GM21737 (cell line): ENCODE data around the gene GSG1L.

Source experiments
- ATAC-seq: cut with Tn5 transposase; IDR thresholded peaks from one replicate; pipeline ENCODE4 v1.9.1; 2021; ENCODE audit warnings: mild to moderate bottlenecking, moderate library complexity; ENCODE audit not compliant: unreplicated experiment

Gene GSG1L

DNA sequence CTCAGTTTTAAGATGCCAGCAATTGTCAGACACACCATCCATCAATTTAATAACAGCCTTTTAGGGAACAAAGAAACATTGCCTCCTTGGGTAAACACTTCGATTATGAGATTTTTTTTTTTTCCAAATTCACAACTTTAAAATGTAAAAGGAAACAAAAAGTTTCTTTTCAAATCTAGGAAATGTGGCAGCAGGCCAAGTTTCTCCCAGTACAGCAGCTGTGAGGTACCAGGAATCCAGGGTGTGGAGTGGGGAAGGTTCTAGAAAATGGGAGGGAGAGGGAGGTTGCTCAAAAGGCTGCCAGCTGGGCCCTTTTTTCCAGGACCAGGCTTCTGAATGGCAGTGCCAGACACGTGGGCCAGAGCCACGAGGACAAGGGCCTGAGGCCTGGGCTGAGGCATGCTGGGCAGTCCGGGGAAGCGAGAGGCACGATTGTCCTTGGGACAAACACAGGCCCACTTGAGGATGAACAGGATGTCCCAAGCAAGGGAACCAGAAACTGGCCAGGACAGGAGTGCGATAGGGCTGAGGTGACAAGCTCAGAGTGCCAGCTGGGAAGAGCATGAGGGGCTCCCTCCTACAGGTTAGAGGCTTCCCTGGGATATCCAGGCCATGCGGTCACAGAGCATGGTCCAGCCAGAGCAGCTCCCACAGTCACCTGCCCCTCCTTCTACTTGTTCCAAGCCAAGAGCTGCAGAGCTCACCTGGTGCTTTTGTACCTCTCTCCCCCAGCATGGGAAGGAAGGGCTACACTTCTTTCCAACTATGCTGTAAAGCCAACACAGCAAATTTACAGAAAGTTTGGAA lies 298.4 kb downstream of the GSG1L start:
- no peak for ATAC-seq

DNA sequence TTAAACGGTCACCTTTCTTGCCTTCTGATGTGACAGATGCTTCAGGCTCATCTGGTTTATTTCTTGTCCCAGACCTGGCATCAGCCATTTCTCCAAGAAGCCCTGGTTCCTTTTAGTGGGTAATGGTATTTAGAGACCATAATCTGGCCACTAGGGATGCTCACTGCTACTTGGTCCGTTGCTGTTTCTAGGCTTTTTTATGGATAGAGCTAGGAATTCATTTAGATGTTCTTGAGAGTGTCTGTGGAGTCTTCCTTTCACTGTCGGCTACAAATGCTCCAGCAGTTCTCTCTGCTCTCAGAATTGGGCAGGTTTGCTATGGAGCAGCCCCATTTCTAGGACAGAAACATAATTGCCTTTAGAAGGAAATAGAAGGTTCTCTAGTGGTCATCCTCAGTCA lies 299.1 kb downstream of the GSG1L start:
- ATAC-seq, result no peak

DNA sequence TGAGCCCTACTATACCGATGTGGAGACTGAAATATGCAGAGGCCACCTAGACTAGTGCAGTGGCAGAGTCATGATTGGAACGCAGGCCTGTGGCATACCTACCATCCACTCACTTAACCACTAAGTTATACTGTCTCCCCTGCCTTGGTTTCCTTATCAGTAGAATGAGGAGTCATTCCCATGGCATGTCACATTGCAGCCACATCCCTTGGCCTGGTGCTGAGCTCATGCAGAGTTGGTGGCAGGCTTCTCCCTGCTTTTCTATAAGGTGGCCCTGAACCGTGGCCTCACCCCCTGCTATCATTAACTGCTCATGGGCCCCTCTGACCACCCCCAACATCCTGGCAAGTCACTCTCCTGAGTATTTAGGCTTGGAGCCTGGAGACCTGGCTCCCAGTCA lies 301.1 kb downstream of the GSG1L start:
- no peak for ATAC-seq

DNA sequence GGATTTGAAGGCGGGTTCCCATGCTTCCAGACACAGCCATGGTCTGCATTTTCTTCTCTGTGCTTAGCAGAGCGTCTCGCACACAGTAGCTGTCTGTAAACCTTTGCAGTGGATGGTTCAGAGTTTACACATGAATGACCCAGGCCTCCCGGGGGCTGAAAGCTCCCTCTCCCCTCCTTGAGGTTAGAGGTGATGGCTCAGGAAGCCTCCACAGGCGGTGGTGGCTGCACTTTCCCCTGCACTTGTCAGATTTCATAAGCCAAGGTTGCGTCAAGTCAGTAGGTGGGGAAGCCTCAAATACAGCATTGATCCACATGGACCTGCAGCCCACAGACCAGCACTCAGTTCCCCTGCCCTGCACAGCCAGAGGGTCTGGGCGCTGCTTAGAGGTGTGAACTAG lies 301.7 kb downstream of the GSG1L start:
- ATAC-seq, result no peak

- no peak for ATAC-seq
These were observed 302.7 kb downstream of the GSG1L start for GRCh38 chr16:27760789-27761176.

DNA sequence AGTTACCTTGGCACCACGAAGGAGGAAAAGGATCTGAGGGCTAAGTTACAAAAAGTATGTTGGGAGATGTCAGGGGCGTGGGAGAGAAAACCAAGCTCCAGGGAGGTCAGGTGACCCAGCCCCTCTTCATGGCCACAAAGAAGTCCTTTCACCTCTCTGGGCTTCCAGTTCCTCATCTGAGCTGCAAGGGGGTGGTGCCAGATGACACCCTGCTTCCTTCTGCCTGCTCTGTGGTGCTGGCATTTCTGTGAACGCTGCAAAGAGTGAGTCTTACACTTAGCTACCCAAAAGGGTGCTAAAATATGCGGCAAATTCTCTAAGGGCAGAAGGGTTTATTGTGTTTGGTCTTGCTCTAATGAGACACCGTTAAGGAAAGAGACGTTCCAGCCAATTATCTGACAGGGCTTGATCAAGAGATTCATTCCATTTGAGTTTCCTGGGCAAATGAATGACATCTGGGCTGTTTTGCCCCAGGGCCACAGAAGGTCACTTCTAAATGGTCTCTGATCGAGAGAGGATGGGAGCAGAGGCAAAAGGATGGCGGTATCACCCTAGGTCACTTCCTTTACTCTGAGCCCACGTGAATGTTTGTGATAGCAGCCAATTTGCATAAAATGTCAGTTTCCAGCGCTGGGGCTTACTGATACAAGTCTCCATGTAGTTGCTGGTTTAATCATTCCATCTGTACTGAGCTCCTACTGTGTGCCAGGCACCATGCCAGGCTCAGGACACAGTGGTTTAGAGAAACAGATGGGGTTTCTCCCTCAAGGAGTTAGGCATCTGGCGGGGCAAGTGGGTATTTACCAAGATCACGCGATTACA lies 303.3 kb downstream of the GSG1L start:
- ATAC-seq, result no peak

DNA sequence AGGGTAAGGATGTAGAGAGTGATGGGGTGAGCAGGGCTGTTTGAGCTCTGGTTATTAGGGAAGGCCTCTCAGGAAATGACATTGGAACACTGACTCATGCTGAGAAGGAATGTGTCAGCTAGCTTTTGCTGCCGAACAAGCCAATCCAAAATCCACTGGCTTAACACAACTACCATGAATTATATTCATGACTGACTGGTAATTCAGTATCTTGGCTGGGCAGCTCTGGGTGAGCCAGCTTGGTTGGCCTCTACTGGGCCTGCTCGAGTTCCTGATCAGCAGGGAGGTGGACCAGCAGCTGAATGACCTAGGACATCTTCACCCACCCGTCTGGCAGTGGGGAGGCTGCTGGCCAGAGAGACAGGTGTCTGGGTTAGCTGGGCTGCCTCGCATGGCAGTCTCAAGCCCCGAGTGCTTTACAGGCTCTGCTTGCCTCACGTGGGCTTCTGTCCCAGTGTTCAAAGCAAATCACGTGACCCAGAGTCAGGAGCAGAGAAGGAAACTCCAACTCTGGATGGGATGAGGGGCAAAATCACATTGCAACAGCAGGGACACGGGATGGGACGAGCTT lies 304.1 kb downstream of the GSG1L start:
- no peak for ATAC-seq

GRCh38 chr16:27758544-27758943 lies 305.0 kb downstream of the GSG1L start:
- no peak for ATAC-seq

- no peak for ATAC-seq
These were observed 307.1 kb downstream of the GSG1L start for GRCh38 chr16:27756206-27756970.

DNA sequence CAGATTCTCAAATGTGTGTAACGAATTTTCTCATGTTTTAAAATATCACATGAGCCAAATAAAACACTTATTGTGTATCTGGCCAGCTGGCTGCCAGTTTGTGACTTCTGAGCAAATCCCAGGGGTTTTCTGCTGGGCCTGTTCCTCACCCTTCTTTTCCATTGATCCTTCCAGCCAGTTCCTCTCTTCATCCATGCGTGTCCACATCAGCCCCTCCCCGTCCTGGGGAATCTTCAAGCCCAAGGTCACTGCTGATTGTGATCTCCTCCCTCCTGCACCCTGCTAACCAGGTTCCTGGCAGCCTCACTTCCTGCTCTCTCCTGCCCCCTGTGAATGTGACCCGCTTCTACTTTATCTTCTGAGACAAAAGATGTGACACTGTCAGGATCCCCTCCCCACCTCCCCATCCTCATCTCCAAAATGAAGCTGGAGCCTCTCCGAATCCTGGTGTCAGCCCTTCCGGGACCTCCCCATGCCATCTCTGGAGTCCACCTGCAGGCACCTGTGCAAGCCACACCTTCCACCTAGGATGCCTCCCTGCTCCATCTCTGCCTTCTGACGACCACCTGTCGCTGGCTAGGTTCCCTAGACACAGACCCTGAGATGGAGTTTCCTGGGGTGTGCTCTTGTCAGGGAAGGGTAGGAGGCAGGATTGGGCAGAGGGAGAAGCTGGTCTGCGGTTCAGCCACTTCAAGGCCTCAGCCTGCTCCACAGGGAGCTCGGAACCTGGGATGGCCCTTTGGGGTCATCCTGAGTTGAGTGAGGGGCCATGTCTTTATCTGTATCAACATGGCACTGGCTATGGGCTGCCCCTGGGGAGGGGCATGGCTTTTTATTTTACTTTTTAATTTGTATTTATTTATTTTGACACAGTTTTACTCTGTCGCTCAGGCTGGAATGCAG lies 308.5 kb downstream of the GSG1L start:
- ATAC-seq, result no peak

DNA sequence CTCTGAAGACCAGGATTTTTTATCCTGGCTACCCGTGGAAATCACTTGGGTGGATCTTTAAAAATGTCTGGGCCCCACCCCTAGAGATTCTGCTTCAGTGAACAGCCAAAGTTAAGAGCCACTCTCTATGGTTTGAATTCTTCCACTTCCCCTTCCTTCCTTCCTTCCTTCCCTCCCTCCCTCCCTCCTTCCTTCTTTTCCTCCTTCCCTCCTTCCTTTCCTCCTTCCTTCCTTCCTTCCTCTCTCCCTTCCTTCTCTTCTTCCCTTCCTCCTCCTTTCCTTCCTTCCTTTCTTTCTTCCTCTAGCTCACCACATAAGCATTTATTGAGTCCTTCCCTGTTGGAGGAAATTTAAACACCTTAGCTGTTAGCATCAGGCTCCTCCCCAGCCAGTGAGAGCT lies 310.0 kb downstream of the GSG1L start:
- ATAC-seq, result no peak

DNA sequence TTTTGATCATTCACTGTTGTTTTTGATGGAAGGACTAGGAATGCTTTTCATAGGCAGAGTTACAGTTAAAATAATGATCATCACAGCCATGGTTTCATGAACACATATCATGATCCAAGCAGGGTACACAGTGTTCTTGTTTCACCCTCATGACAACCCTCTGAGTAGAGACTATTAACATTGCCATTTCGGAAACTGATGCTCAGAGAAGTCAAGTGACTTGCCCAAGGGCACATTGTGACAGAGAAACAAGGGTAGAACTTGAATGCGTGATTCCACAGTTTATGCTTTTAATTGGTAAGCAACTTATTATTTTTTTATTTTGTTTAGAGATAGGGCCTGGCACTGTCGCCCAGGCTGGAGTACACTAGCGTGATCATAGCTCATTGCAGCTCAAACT lies 311.3 kb downstream of the GSG1L start:
- ATAC-seq, result no peak

DNA sequence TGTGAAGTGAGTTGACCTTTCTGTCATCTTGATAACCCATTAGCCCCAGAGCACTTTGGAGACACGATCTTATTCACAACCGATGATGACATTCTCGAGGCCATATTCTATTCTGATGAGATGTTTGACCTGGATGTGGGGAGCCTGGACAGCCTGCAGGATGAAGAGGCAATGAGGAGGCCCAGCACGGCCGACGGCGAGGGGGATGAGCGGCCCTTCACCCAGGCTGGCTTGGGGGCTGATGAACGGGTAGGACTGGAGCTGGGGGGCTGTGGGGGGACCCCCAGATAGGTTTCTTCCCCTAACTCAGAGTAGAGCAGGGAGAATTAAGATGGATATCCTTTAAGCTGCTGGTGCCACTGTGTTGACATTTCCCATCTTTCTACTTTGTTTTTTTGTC lies 311.8 kb downstream of the GSG1L start:
- no peak for ATAC-seq

- ATAC-seq, result no peak
These were observed 312.3 kb downstream of the GSG1L start for GRCh38 chr16:27751233-27751632.

- ATAC-seq, result no peak
These were observed 313.6 kb downstream of the GSG1L start for GRCh38 chr16:27749946-27750345.

DNA sequence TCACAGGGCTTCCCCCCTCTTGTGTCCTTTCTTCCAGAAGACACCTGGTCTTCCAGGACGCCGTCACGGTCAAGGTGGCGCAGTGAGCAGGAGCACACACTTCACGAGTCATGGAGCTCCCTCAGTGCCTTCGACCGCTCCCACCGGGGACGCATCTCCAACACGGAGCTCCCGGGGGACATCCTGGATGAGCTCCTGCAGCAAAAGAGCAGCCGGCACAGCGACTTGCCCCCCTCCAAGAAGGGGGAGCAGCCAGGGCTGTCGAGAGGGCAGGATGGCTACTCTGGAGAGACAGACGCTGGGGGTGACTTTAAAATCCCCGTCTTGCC lies 314.0 kb downstream of the GSG1L start:
- no peak for ATAC-seq

GRCh38 chr16:27748868-27749546 lies 314.5 kb downstream of the GSG1L start:
- no peak for ATAC-seq

- no peak for ATAC-seq
These were observed 315.6 kb downstream of the GSG1L start for GRCh38 chr16:27747946-27748345.

DNA sequence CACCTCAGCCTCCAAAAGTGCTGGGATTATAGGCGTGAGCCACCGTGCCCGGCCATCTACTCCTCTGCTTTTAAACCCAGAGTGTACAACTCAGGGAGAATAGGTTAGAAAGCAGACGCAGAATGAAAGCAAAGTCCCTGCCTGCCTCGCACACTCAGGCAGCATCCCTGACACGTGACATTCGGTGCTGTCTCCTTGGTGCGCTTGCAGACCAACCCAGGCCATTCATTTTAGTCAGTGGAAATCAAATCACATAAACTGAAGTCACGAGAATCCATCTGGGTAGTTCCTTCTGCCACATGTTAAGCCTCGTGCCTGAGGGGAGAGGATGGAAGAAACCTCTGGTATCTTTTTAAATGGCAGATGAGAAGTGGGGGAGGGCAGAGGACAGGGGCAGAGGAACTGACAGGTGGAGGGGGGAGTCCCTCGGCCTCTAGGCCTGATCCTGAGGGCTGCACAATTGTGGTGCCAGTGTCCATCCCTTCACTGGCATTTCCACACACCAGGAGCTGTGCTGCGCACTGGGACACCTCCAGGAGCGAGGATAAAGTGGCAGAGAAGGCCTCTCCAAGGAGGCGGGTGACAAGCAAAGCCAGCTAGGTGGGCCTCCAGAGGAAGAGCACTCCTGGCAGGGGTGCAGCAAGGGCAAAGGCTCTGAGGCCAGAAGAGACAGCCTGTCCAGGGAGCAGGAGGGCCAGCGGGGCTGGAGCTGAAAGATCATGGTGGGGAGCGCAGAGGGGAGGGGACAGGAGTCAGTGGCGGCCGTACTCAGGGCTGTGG lies 317.2 kb downstream of the GSG1L start:
- ATAC-seq, result no peak
